LNCaP clone FGC (cell line): Measurements from ENCODE around the gene FICD.

ENCODE experiments used
- DNase-seq: peaks from one replicate; pipeline ENCODE4 v3.0.0-alpha.2; 2011; ENCODE audit warnings: low read depth
- H3K4me3 ChIP-seq: 2 replicates; pipeline ENCODE4 v1.5.1; 2011; ENCODE audit warnings: mild to moderate bottlenecking, low read depth, low read length, control low read depth
- CTCF ChIP-seq: IDR thresholded peaks from 2 replicates; pipeline ENCODE4 v1.5.1; 2012; ENCODE audit warnings: mild to moderate bottlenecking; ENCODE audit not compliant: control insufficient read depth, insufficient read depth; ENCODE audit errors: extremely low read depth

FICD gene

GRCh38 chr12:108525681-108526080, 10.6 kb downstream of the FICD start:
- TF ChIP-seq CTCF: no peak
- no peak overlapping the region for H3K4me3 ChIP-seq
- DNase-seq: no peak

- H3K4me3 ChIP-seq: no peak overlapping the region
- no peak for DNase-seq
- no peak for TF ChIP-seq CTCF
These were observed 11.5 kb downstream of the FICD start for GRCh38 chr12:108526482-108527165.

- H3K4me3 ChIP-seq: no peak overlapping the region
- no peak for TF ChIP-seq CTCF
- DNase-seq: no peak
These were observed 12.1 kb downstream of the FICD start for GRCh38 chr12:108527166-108527496.

GRCh38 chr12:108530161-108530560, 15.1 kb downstream of the FICD start:
- DNase-seq: no peak
- H3K4me3 ChIP-seq: no peak overlapping the region
- no peak for TF ChIP-seq CTCF

- H3K4me3 ChIP-seq: no peak overlapping the region
- no peak for TF ChIP-seq CTCF
- DNase-seq: no peak
These were observed 17.1 kb downstream of the FICD start for GRCh38 chr12:108531929-108532848.

- TF ChIP-seq CTCF: no peak
- DNase-seq: no peak
These were observed 23.1 kb downstream of the FICD start for GRCh38 chr12:108538146-108538545.

More at GRCh38 chr12:108538146-108538545, 23.1 kb downstream of the FICD start:
- no peak overlapping the region for H3K4me3 ChIP-seq
